ENCODE results near the gene NSUN2. TPM values are rescaled to one million over a fixed set of nuclear protein-coding genes. Genes with fewer than 3 reads are reported as not detected.

The NSUN2 gene
- total and polyA plus RNA-seq, 2 experiments from 2014 or later = 37.7 to 47.2 TPM

DNA sequence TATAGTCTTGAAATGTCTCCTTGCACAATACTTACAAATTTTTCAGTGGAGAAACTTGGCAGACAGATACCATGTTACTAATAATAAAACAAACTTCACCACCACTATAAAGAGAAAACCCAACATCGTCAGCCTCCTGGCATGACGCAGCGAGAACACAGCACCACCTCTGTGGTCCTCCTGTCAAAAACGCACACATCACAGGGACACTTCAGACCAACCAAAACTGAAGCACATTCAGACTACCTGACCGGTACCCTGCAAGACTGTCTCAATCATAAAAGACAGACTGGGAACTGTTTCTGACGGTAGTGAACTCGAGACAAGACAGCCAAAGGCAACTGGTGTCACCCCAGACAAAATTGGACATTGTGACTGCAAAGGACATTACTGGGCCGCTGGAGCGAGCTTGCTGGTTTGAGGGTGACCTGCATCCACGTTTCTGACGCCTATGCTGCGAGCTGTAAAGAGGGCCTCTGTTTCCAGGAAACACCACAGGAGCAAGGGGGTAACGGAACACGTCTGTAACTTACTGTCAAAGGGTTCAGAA lies 34.4 kb downstream of the NSUN2 start:
- H3K9me3 ChIP-seq (ENCODE audit: low read depth) = no peaks in the 10 kb centered on the region
- no peak overlapping the region for H3K27ac ChIP-seq
- TF ChIP-seq, protein P1, sequence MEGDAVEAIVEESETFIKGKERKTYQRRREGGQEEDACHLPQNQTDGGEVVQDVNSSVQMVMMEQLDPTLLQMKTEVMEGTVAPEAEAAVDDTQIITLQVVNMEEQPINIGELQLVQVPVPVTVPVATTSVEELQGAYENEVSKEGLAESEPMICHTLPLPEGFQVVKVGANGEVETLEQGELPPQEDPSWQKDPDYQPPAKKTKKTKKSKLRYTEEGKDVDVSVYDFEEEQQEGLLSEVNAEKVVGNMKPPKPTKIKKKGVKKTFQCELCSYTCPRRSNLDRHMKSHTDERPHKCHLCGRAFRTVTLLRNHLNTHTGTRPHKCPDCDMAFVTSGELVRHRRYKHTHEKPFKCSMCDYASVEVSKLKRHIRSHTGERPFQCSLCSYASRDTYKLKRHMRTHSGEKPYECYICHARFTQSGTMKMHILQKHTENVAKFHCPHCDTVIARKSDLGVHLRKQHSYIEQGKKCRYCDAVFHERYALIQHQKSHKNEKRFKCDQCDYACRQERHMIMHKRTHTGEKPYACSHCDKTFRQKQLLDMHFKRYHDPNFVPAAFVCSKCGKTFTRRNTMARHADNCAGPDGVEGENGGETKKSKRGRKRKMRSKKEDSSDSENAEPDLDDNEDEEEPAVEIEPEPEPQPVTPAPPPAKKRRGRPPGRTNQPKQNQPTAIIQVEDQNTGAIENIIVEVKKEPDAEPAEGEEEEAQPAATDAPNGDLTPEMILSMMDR (IDR thresholded peaks at IDR 0.05; ENCODE audit: low read depth, low read length) = no peak
- no peaks in the 10 kb centered on the region for H3K27me3 ChIP-seq
- H3K36me3 ChIP-seq = peaks cover 35% of the 10 kb centered on the region
- no peaks in the 10 kb centered on the region for H3K4me1 ChIP-seq (ENCODE audit: low read depth)
- DNase-seq (ENCODE audit: low read depth in 1 of 2, low spot score in 1 of 2) = peak in 1 of 2 donors; percentile 61
- no peak overlapping the region for H3K4me3 ChIP-seq

DNA sequence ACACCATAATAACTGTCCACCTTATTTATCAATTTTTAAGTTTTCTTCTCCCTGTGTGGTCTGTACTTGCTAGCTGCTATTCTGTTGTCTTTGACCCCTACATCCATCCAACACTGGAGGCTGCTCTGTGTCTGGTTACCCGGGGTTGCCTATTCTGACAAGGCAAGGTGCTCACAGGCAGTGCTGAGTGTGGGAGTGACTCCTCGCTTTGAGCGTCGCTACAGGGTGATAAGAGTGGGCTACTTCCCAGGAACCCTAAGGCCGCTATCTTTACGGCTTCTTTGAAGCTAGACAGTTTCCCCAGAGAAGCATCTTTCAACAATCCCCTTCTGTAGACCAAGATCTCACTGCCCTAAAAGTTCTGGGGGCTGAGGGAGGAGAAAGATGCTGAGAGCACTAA lies 35.3 kb downstream of the NSUN2 start:
- H3K9me3 ChIP-seq (ENCODE audit: low read depth) = no peaks in the 10 kb centered on the region
- no peak overlapping the region for H3K27ac ChIP-seq
- H3K4me3 ChIP-seq = no peak overlapping the region
- DNase-seq (ENCODE audit: low read depth in 1 of 2, low spot score in 1 of 2) = no peak
- H3K36me3 ChIP-seq = peaks cover 28% of the 10 kb centered on the region
- TF ChIP-seq, protein P1 (IDR thresholded peaks at IDR 0.05; ENCODE audit: low read depth, low read length) = no peak
- H3K4me1 ChIP-seq (ENCODE audit: low read depth) = no peaks in the 10 kb centered on the region
- H3K27me3 ChIP-seq = no peaks in the 10 kb centered on the region

DNA sequence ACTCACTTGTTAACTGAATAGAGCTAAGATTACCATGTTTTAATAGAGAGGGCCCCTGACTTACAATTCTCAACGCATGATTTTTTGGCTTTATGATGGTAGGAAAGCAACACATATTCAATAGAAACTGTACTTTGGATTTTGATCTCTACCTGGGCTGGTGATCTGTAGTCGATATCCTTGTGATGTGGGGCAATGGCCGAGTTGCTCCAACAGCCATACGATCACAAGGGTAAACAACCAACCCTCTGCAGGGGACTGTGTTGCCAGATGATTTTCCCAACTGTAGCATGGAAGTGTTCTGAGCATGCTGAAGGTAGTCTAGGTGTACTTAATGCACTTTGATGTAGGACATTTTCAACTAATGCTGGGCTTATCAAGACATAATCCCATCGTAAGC lies 36.5 kb downstream of the NSUN2 start:
- no peaks in the 10 kb centered on the region for H3K9me3 ChIP-seq (ENCODE audit: low read depth)
- no peak overlapping the region for H3K4me3 ChIP-seq
- TF ChIP-seq, protein P1 (IDR thresholded peaks at IDR 0.05; ENCODE audit: low read depth, low read length) = no peak
- peaks cover 16% of the 10 kb centered on the region for H3K36me3 ChIP-seq
- H3K27me3 ChIP-seq = no peaks in the 10 kb centered on the region
- H3K4me1 ChIP-seq (ENCODE audit: low read depth) = no peaks in the 10 kb centered on the region
- no peak overlapping the region for H3K27ac ChIP-seq
- no peak for DNase-seq (ENCODE audit: low read depth in 1 of 2, low spot score in 1 of 2)

DNA sequence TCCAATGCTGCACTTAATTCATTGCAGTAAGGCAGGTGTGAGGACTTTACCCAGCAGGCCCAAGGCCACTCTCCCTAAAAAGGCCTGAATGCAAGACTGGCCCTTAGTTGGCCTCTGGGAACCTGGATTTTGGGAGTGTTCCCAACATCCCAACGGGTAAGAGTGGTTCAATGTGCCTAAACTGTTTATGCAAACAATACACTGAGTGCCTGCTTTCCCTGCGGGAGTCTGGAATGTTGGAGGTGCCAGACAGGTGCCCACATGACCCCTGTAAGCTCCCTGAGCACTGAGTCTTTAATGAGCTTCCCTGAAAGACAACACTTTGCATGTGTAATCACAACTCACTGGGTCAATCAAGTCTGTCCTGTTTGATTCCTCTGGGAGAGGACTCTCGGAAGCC lies 37.4 kb downstream of the NSUN2 start:
- Histone ChIP-seq H3K4me1 (ENCODE audit: low read depth) (no peaks in the 10 kb centered on the region), H3K36me3 (peaks cover 12% of the 10 kb centered on the region), H3K27ac (no peak overlapping the region), H3K9me3 (ENCODE audit: low read depth) (no peaks in the 10 kb centered on the region), H3K4me3 (no peak overlapping the region), H3K27me3 (no peaks in the 10 kb centered on the region)
- TF ChIP-seq, protein P1 (IDR thresholded peaks at IDR 0.05; ENCODE audit: low read depth, low read length) = no peak
- DNase-seq (ENCODE audit: low read depth in 1 of 2, low spot score in 1 of 2) = no peak

DNA sequence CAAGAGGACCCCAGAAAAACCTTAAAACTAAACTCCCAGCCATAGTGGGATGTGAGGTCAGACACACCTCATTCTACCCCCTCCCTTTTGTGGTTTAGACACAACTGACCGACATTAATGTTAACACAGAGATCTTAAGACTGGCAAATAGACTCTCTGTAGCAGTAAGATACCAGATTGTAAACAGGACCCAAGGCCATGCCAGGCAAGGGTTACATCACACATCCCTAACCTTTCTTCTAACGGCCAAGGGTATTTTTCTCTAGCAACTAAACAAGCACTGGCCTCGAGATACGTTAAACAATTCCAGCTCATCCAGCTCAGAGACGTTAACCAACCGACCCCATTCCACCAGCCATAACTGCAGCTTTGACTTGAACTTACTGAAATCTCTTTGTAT lies 38.8 kb downstream of the NSUN2 start:
- H3K36me3 ChIP-seq = peaks cover 1% of the 10 kb centered on the region
- no peak overlapping the region for H3K27ac ChIP-seq
- no peaks in the 10 kb centered on the region for H3K4me1 ChIP-seq (ENCODE audit: low read depth)
- DNase-seq (ENCODE audit: low read depth in 1 of 2, low spot score in 1 of 2) = no peak
- TF ChIP-seq, protein P1 (IDR thresholded peaks at IDR 0.05; ENCODE audit: low read depth, low read length) = no peak
- H3K9me3 ChIP-seq (ENCODE audit: low read depth) = no peaks in the 10 kb centered on the region
- no peak overlapping the region for H3K4me3 ChIP-seq
- H3K27me3 ChIP-seq = no peaks in the 10 kb centered on the region

Data from cardiac muscle cell (in vitro differentiated cells and primary cell).